OCI-LY7 (cell line): ENCODE data around the gene ARTN.

Source experiments
- CTCF ChIP-seq: fragments of 200-600 bp; sonication (generic); conservative IDR thresholded peaks from 2 replicates; pipeline ENCODE4 v1.5.1; 2014; ENCODE audit warnings: mild to moderate bottlenecking, antibody characterized with exemption, low read length, moderate library complexity, mixed read lengths
- EZH2phosphoT487 ChIP-seq: fragments of 200-600 bp; sonication (generic); IDR thresholded peaks from 2 replicates; pipeline ENCODE4 v1.6.1; 2018; ENCODE audit warnings: low read depth, borderline replicate concordance, mild to moderate bottlenecking, mixed run types, antibody characterized with exemption, low read length, moderate library complexity, mixed read lengths

GRCh38 chr1:43946236-43947060, 12.8 kb downstream of the ARTN start, which contains the start of gene IPO13:
- TF ChIP-seq CTCF (peak; percentile 84), EZH2phosphoT487 (no peak)
